Liver (tissue), 9 donors: ENCODE measurements around the gene DGCR2. TPM values are rescaled to one million over a fixed set of nuclear protein-coding genes. Genes with fewer than 3 reads are reported as not detected.

ENCODE experiments used
- DNase-seq: peaks from one replicate; pipeline ENCODE4 v3.0.0-alpha.2; 2017; ENCODE audit warnings: low spot score
- H3K27ac ChIP-seq, 2 donors: one replicate each; pipeline ENCODE4 v1.7.0; 2013; ENCODE audit warnings: inconsistent platforms in 2 of 2, low read length in 2 of 2, control low read depth in 1 of 2, low read depth in 1 of 2, mild to moderate bottlenecking in 1 of 2
- H3K27me3 ChIP-seq, 4 donors: one replicate each; pipeline versions ENCODE4 v1.6.1 to v1.7.0; 2013; ENCODE audit warnings: low read length in 3 of 4, inconsistent platforms in 1 of 4, mild to moderate bottlenecking in 1 of 4, moderate library complexity in 1 of 4; ENCODE audit not compliant: control insufficient read depth in 4 of 4, insufficient read depth in 4 of 4
- H3K36me3 ChIP-seq, 4 donors: one replicate each; pipeline versions ENCODE4 v1.6.1 to v1.7.0; 2013; ENCODE audit warnings: low read length in 3 of 4, mild to moderate bottlenecking in 3 of 4, low read depth in 1 of 4, moderate library complexity in 1 of 4; ENCODE audit not compliant: control insufficient read depth in 4 of 4, insufficient read depth in 3 of 4
- H3K4me1 ChIP-seq, 4 donors: one replicate each; pipeline versions ENCODE4 v1.6.1 to v1.7.0; 2013; ENCODE audit warnings: low read length in 3 of 4, mild to moderate bottlenecking in 3 of 4, moderate library complexity in 1 of 4; ENCODE audit not compliant: control insufficient read depth in 4 of 4, insufficient read depth in 4 of 4
- H3K4me3 ChIP-seq, 3 donors: one replicate each; pipeline versions ENCODE4 v1.6.1 to v1.7.0; 2013; ENCODE audit warnings: low read length in 3 of 3, control low read depth in 1 of 3, low read depth in 1 of 3, mild to moderate bottlenecking in 1 of 3
- H3K9ac ChIP-seq, 2 donors: one replicate each; pipeline ENCODE4 v1.7.0; 2013; ENCODE audit warnings: low read length in 2 of 2, mild to moderate bottlenecking in 2 of 2, moderate library complexity in 2 of 2, control low read depth in 1 of 2, low read depth in 1 of 2
- H3K9me3 ChIP-seq, 4 donors: one replicate each; pipeline versions ENCODE4 v1.6.1 to v1.7.0; 2013; ENCODE audit warnings: low read length in 3 of 4; ENCODE audit not compliant: control insufficient read depth in 4 of 4
- EGR1 ChIP-seq, 2 donors: IDR thresholded peaks; 2 replicates each; pipeline ENCODE4 v1.6.1; 2016 to 2018; ENCODE audit warnings: antibody characterized with exemption in 2 of 2, low read depth in 2 of 2
- FOXA1 ChIP-seq: IDR thresholded peaks from 2 replicates; pipeline ENCODE4 v1.6.1; 2016; ENCODE audit warnings: antibody characterized with exemption
- FOXA2 ChIP-seq: IDR thresholded peaks from 2 replicates; pipeline ENCODE4 v1.6.1; 2016; ENCODE audit warnings: antibody characterized with exemption
- GABPA ChIP-seq, 2 donors: IDR thresholded peaks in 1 of 2; conservative IDR thresholded peaks in 1 of 2; 2 replicates each; pipeline ENCODE4 v1.6.1; 2016; ENCODE audit warnings: antibody characterized with exemption in 2 of 2, mild to moderate bottlenecking in 1 of 2, moderate library complexity in 1 of 2
- HNF4A ChIP-seq, 2 donors: conservative IDR thresholded peaks; 2 replicates each; pipeline ENCODE4 v1.6.1; 2016; ENCODE audit warnings: antibody characterized with exemption in 2 of 2, mild to moderate bottlenecking in 2 of 2
- HNF4G ChIP-seq: IDR thresholded peaks from 2 replicates; pipeline ENCODE4 v1.6.1; 2016; ENCODE audit warnings: antibody characterized with exemption
- JUND ChIP-seq, 2 donors: IDR thresholded peaks; 2 replicates each; pipeline ENCODE4 v1.6.1; 2016; ENCODE audit warnings: antibody characterized with exemption in 2 of 2
- NR2F2 ChIP-seq: IDR thresholded peaks from 2 replicates; pipeline ENCODE4 v1.6.1; 2016; ENCODE audit warnings: antibody characterized with exemption
- RAD21 ChIP-seq, 2 donors: IDR thresholded peaks; 2 replicates each; pipeline ENCODE4 v1.6.1; 2016; ENCODE audit warnings: antibody characterized with exemption in 2 of 2, mild to moderate bottlenecking in 2 of 2
- RXRA ChIP-seq, 2 donors: IDR thresholded peaks; 2 replicates each; pipeline ENCODE4 v1.6.1; 2017 to 2018; ENCODE audit warnings: antibody characterized with exemption in 2 of 2, mild to moderate bottlenecking in 1 of 2
- SP1 ChIP-seq: IDR thresholded peaks from 2 replicates; pipeline ENCODE4 v1.6.1; 2018; ENCODE audit warnings: antibody characterized with exemption, mild to moderate bottlenecking
- TAF1 ChIP-seq: conservative IDR thresholded peaks from 2 replicates; pipeline ENCODE4 v1.6.1; 2016; ENCODE audit warnings: antibody characterized with exemption, mild to moderate bottlenecking
- YY1 ChIP-seq: IDR thresholded peaks from 2 replicates; pipeline ENCODE4 v1.6.1; 2016; ENCODE audit warnings: antibody characterized with exemption, mild to moderate bottlenecking
- WGBS: extraction: QIAGEN DNeasy Blood & Tissue Kit; methylation state at CpG from one replicate; pipeline ENCODE4 v1.1.7; 2013; 5-methylcytosine and 5-hydroxymethylcytosine counted together
- polyA plus RNA-seq, 2 donors: library from polyadenylated mRNA; stranded (reverse) in 1 of 2; unstranded in 1 of 2; fragments of 200-250 nt in 1 of 2; fragments of >200 nt in 1 of 2; fragmentation: Nextera tagmentation in 1 of 2; extraction: Ambion mirVana in 1 of 2; gene quantifications; one replicate each; pipeline versions ENCODE4 v1.2.1 to v1.2.3, GENCODE V29; 2013 to 2015
- total RNA-seq, 2 donors: library from RNA; depleted of rRNA; stranded (reverse); fragments of >200 nt; gene quantifications; one replicate each; pipeline ENCODE4 v1.2.3, GENCODE V29; 2014
- TF ChIP-seq, protein P1 (sequence below): IDR thresholded peaks from 2 replicates; pipeline ENCODE4 v1.6.1; 2016; ENCODE audit warnings: antibody characterized with exemption
- TF ChIP-seq, protein P2 (sequence below): fragments of 150-350 bp; IDR thresholded peaks from 2 replicates; pipeline ENCODE4 v1.5.1; 2017; ENCODE audit warnings: improper control_type of control experiment, low read depth, low read length; ENCODE audit not compliant: missing input control
- TF ChIP-seq, protein P3 (sequence below): IDR thresholded peaks from 2 replicates; pipeline ENCODE4 v1.6.1; 2016; ENCODE audit warnings: antibody characterized with exemption
- TF ChIP-seq, protein P4 (sequence below): IDR thresholded peaks from 2 replicates; pipeline ENCODE4 v1.6.1; 2016; ENCODE audit warnings: antibody characterized with exemption
- TF ChIP-seq, protein P5 (sequence below): IDR thresholded peaks from 2 replicates; pipeline ENCODE4 v1.6.1; 2016; ENCODE audit warnings: antibody characterized with exemption, mild to moderate bottlenecking
- donor health status: healthy.
- donor health status: healthy.
- donor health status: healthy.
- donor health status: healthy.
- donor health status: healthy.

DGCR2 gene
- total and polyA plus RNA-seq, 4 donors, result 11.2 to 30.0 (median 21.1) TPM

DNA sequence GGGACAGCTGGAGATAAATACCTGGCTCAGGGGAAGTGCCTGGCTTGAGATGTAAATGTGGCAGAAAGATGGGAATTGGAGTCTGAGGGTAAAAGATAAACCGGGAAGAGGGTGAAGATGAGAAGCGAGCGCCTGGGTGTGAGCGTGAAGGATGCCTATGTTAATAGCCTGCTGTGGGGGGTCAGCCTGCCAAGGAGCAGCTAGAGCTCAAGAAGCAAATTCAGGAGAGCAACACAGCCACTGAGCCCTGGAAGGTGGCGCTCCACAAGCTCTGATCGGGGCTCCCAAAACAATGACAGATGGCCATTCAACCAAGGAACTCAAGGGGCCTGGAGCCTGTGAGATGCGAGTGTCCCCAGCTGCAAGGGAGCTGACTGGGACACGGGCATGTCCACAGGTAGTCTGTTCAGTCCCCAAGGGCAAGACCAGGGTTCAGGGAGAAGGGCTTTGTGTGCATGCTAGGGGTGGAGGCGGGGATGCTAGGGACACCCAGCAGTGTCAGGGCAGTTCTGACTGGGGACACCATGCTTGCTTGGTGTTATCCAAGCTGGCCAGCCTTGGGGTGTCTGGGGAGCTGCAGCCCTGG lies 25.1 kb upstream of the DGCR2 start:
- H3K4me3 ChIP-seq, result no peak overlapping the region
- TF ChIP-seq EGR1 (IDR thresholded peaks at IDR 0.05; ENCODE audit: low read depth in 2 of 2), result no peak
- TF ChIP-seq FOXA1, result no peak
- TF ChIP-seq RAD21 (IDR thresholded peaks at IDR 0.05), result no peak
- no peak for TF ChIP-seq HNF4G
- no peak for TF ChIP-seq TAF1
- no peak for TF ChIP-seq JUND (IDR thresholded peaks at IDR 0.05)
- TF ChIP-seq, protein P1, sequence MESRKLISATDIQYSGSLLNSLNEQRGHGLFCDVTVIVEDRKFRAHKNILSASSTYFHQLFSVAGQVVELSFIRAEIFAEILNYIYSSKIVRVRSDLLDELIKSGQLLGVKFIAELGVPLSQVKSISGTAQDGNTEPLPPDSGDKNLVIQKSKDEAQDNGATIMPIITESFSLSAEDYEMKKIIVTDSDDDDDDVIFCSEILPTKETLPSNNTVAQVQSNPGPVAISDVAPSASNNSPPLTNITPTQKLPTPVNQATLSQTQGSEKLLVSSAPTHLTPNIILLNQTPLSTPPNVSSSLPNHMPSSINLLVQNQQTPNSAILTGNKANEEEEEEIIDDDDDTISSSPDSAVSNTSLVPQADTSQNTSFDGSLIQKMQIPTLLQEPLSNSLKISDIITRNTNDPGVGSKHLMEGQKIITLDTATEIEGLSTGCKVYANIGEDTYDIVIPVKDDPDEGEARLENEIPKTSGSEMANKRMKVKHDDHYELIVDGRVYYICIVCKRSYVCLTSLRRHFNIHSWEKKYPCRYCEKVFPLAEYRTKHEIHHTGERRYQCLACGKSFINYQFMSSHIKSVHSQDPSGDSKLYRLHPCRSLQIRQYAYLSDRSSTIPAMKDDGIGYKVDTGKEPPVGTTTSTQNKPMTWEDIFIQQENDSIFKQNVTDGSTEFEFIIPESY, result no peak
- TF ChIP-seq, protein P2, sequence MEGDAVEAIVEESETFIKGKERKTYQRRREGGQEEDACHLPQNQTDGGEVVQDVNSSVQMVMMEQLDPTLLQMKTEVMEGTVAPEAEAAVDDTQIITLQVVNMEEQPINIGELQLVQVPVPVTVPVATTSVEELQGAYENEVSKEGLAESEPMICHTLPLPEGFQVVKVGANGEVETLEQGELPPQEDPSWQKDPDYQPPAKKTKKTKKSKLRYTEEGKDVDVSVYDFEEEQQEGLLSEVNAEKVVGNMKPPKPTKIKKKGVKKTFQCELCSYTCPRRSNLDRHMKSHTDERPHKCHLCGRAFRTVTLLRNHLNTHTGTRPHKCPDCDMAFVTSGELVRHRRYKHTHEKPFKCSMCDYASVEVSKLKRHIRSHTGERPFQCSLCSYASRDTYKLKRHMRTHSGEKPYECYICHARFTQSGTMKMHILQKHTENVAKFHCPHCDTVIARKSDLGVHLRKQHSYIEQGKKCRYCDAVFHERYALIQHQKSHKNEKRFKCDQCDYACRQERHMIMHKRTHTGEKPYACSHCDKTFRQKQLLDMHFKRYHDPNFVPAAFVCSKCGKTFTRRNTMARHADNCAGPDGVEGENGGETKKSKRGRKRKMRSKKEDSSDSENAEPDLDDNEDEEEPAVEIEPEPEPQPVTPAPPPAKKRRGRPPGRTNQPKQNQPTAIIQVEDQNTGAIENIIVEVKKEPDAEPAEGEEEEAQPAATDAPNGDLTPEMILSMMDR, result no peak
- TF ChIP-seq, protein P3, sequence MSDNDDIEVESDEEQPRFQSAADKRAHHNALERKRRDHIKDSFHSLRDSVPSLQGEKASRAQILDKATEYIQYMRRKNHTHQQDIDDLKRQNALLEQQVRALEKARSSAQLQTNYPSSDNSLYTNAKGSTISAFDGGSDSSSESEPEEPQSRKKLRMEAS, result no peak
- TF ChIP-seq GABPA (IDR thresholded peaks at IDR 0.05 in 1 of 2, conservative IDR thresholded peaks at IDR 0.05 in 1 of 2), result no peak
- TF ChIP-seq YY1, result no peak
- TF ChIP-seq, protein P4, sequence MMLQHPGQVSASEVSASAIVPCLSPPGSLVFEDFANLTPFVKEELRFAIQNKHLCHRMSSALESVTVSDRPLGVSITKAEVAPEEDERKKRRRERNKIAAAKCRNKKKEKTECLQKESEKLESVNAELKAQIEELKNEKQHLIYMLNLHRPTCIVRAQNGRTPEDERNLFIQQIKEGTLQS, result no peak
- no peak for TF ChIP-seq FOXA2
- TF ChIP-seq SP1, result no peak
- no peak for TF ChIP-seq NR2F2
- TF ChIP-seq HNF4A (conservative IDR thresholded peaks at IDR 0.05), result no peak
- TF ChIP-seq, protein P5, sequence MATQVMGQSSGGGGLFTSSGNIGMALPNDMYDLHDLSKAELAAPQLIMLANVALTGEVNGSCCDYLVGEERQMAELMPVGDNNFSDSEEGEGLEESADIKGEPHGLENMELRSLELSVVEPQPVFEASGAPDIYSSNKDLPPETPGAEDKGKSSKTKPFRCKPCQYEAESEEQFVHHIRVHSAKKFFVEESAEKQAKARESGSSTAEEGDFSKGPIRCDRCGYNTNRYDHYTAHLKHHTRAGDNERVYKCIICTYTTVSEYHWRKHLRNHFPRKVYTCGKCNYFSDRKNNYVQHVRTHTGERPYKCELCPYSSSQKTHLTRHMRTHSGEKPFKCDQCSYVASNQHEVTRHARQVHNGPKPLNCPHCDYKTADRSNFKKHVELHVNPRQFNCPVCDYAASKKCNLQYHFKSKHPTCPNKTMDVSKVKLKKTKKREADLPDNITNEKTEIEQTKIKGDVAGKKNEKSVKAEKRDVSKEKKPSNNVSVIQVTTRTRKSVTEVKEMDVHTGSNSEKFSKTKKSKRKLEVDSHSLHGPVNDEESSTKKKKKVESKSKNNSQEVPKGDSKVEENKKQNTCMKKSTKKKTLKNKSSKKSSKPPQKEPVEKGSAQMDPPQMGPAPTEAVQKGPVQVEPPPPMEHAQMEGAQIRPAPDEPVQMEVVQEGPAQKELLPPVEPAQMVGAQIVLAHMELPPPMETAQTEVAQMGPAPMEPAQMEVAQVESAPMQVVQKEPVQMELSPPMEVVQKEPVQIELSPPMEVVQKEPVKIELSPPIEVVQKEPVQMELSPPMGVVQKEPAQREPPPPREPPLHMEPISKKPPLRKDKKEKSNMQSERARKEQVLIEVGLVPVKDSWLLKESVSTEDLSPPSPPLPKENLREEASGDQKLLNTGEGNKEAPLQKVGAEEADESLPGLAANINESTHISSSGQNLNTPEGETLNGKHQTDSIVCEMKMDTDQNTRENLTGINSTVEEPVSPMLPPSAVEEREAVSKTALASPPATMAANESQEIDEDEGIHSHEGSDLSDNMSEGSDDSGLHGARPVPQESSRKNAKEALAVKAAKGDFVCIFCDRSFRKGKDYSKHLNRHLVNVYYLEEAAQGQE, result no peak
- TF ChIP-seq RXRA (IDR thresholded peaks at IDR 0.05), result no peak
- H3K9ac ChIP-seq, result no peak overlapping the region
- H3K9me3 ChIP-seq, result no peaks in the 10 kb centered on the region
- H3K27ac ChIP-seq, result no peak overlapping the region
- no peak for DNase-seq
- peaks cover 0 to 3% (median 3%) of the 10 kb centered on the region in 4 donors for H3K36me3 ChIP-seq
- H3K4me1 ChIP-seq, result peaks cover 7 to 24% (median 14%) of the 10 kb centered on the region in 4 donors
- 43% methylated on average over 9 of the region's 9 CpGs for WGBS
- peaks cover 4 to 10% (median 7%) of the 10 kb centered on the region in 4 donors for H3K27me3 ChIP-seq
